Measurements from ENCODE around the gene GATA3. TPM values are rescaled to one million over a fixed set of nuclear protein-coding genes. Genes with fewer than 3 reads are reported as not detected.

Gene GATA3
- polyA plus RNA-seq, 1 donor from 2014 or later, result not detected

DNA sequence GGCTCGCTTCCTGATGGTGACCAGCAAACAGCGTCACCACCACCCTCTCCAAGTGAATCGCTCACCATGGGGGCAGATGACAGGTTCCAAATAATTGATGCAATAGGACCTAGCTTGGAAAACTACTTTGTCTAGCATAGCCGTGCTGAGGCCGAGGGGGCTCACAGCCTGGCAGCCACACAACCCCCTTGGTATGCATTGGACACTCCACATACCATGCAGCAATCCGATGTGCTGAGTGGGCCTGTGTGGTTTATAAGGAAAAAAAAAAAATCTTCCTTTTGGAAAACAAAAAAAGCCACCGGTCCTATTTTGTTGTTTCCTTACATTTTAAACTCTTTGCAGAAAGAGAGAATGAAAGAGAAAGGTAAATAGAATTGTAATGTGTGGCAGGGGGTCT lies 15.1 kb downstream of the GATA3 start:
- no peaks in the 10 kb centered on the region for H3K36me3 ChIP-seq (ENCODE audit: insufficient read depth, low read length)

DNA sequence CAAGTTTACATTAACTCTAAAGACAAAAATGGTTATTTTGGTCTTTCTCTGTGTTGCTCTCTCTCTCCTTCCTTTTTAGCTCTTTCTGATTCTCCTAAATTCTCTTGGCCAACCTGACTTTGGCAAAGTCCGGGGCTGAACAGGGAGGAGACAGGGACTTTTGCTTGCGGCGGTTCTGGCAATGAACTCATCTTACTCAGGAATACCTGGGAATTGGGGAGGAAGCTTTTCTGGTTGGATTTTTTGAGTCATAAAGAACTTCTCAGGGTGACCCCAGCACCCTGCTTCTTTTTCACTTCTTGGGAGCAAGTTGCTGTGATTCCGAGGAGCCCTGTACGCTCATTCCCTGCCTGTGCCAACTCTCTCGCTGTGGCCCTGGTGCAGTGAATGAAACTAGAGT lies 16.0 kb downstream of the GATA3 start:
- Histone ChIP-seq H3K27me3 (ENCODE audit: insufficient read depth, low read depth, low read length) (peaks cover 12% of the 10 kb centered on the region), H3K4me2 (ENCODE audit: low read length) (no peak overlapping the region), H4K20me1 (ENCODE audit: insufficient read depth) (no peaks in the 10 kb centered on the region), H3F3A (ENCODE audit: insufficient read depth, low read length, poor library complexity, severe bottlenecking) (no peaks in the 10 kb centered on the region), H3K27ac (ENCODE audit: low read length) (no peak overlapping the region), H3K9ac (ENCODE audit: low read length) (no peak overlapping the region), H2AFZ (ENCODE audit: low read depth, low read length) (no peak overlapping the region), H3K4me3 (ENCODE audit: low read length) (no peak overlapping the region), H3K9me2 (ENCODE audit: insufficient read depth, low read length) (no peaks in the 10 kb centered on the region), H3K36me3 (ENCODE audit: insufficient read depth, low read length) (no peaks in the 10 kb centered on the region), H3K9me3 (ENCODE audit: low read length) (no peaks in the 10 kb centered on the region), H3K79me2 (replicated peaks; ENCODE audit: insufficient read depth, low read length) (no peaks in the 10 kb centered on the region)
- TF ChIP-seq, protein P1, sequence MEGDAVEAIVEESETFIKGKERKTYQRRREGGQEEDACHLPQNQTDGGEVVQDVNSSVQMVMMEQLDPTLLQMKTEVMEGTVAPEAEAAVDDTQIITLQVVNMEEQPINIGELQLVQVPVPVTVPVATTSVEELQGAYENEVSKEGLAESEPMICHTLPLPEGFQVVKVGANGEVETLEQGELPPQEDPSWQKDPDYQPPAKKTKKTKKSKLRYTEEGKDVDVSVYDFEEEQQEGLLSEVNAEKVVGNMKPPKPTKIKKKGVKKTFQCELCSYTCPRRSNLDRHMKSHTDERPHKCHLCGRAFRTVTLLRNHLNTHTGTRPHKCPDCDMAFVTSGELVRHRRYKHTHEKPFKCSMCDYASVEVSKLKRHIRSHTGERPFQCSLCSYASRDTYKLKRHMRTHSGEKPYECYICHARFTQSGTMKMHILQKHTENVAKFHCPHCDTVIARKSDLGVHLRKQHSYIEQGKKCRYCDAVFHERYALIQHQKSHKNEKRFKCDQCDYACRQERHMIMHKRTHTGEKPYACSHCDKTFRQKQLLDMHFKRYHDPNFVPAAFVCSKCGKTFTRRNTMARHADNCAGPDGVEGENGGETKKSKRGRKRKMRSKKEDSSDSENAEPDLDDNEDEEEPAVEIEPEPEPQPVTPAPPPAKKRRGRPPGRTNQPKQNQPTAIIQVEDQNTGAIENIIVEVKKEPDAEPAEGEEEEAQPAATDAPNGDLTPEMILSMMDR (IDR thresholded peaks at IDR 0.05; ENCODE audit: poor library complexity, severe bottlenecking), result no peak
- TF ChIP-seq MXI1 (conservative IDR thresholded peaks at IDR 0.05; ENCODE audit: poor library complexity, severe bottlenecking), result no peak
- no peak for TF ChIP-seq TAF1 (IDR thresholded peaks at IDR 0.05; ENCODE audit: low read depth)
- no peak for TF ChIP-seq RAD21 (conservative IDR thresholded peaks at IDR 0.05)
- TF ChIP-seq EP300 (conservative IDR thresholded peaks at IDR 0.05; ENCODE audit: poor library complexity, severe bottlenecking), result no peak
- TF ChIP-seq, protein P2, sequence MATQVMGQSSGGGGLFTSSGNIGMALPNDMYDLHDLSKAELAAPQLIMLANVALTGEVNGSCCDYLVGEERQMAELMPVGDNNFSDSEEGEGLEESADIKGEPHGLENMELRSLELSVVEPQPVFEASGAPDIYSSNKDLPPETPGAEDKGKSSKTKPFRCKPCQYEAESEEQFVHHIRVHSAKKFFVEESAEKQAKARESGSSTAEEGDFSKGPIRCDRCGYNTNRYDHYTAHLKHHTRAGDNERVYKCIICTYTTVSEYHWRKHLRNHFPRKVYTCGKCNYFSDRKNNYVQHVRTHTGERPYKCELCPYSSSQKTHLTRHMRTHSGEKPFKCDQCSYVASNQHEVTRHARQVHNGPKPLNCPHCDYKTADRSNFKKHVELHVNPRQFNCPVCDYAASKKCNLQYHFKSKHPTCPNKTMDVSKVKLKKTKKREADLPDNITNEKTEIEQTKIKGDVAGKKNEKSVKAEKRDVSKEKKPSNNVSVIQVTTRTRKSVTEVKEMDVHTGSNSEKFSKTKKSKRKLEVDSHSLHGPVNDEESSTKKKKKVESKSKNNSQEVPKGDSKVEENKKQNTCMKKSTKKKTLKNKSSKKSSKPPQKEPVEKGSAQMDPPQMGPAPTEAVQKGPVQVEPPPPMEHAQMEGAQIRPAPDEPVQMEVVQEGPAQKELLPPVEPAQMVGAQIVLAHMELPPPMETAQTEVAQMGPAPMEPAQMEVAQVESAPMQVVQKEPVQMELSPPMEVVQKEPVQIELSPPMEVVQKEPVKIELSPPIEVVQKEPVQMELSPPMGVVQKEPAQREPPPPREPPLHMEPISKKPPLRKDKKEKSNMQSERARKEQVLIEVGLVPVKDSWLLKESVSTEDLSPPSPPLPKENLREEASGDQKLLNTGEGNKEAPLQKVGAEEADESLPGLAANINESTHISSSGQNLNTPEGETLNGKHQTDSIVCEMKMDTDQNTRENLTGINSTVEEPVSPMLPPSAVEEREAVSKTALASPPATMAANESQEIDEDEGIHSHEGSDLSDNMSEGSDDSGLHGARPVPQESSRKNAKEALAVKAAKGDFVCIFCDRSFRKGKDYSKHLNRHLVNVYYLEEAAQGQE (IDR thresholded peaks at IDR 0.05; ENCODE audit: borderline replicate concordance), result no peak
- no peak for TF ChIP-seq SMC3 (conservative IDR thresholded peaks at IDR 0.05; ENCODE audit: poor library complexity)
- no peak for TF ChIP-seq EZH2 (IDR thresholded peaks at IDR 0.05; ENCODE audit: borderline replicate concordance, insufficient read depth, low read length, poor library complexity, severe bottlenecking)
- TF ChIP-seq POLR2AphosphoS5 (IDR thresholded peaks at IDR 0.05), result no peak

More for the DNA sequence above, 15.1 kb downstream of the GATA3 start:
- Histone ChIP-seq H4K20me1 (ENCODE audit: insufficient read depth) (no peaks in the 10 kb centered on the region), H2AFZ (ENCODE audit: low read depth, low read length) (no peak overlapping the region), H3K79me2 (replicated peaks; ENCODE audit: insufficient read depth, low read length) (no peaks in the 10 kb centered on the region), H3F3A (ENCODE audit: insufficient read depth, low read length, poor library complexity, severe bottlenecking) (no peaks in the 10 kb centered on the region), H3K9me3 (ENCODE audit: low read length) (no peaks in the 10 kb centered on the region), H3K4me3 (ENCODE audit: low read length) (no peak overlapping the region), H3K9ac (ENCODE audit: low read length) (no peak overlapping the region), H3K27me3 (ENCODE audit: insufficient read depth, low read depth, low read length) (peaks cover 20% of the 10 kb centered on the region), H3K27ac (ENCODE audit: low read length) (no peak overlapping the region), H3K9me2 (ENCODE audit: insufficient read depth, low read length) (no peaks in the 10 kb centered on the region), H3K4me2 (ENCODE audit: low read length) (no peak overlapping the region)
- TF ChIP-seq RAD21 (conservative IDR thresholded peaks at IDR 0.05) (no peak), TAF1 (IDR thresholded peaks at IDR 0.05; ENCODE audit: low read depth) (no peak), SMC3 (conservative IDR thresholded peaks at IDR 0.05; ENCODE audit: poor library complexity) (no peak), EZH2 (IDR thresholded peaks at IDR 0.05; ENCODE audit: borderline replicate concordance, insufficient read depth, low read length, poor library complexity, severe bottlenecking) (no peak), MXI1 (conservative IDR thresholded peaks at IDR 0.05; ENCODE audit: poor library complexity, severe bottlenecking) (no peak), EP300 (conservative IDR thresholded peaks at IDR 0.05; ENCODE audit: poor library complexity, severe bottlenecking) (no peak), POLR2AphosphoS5 (IDR thresholded peaks at IDR 0.05) (no peak)
- TF ChIP-seq, protein P1 (IDR thresholded peaks at IDR 0.05; ENCODE audit: poor library complexity, severe bottlenecking), result no peak
- TF ChIP-seq, protein P2 (IDR thresholded peaks at IDR 0.05; ENCODE audit: borderline replicate concordance), result no peak

Measured in neural cell (in vitro differentiated cells).